ENCODE data around the gene MYO1D. TPM values are rescaled to one million over a fixed set of nuclear protein-coding genes. Genes with fewer than 3 reads are reported as not detected.

MYO1D gene
- total and polyA plus RNA-seq, 2 of the 13 experiments (the other 11 are each of a cell fraction or from before 2014, with no cell fraction given), result 13.2 to 17.3 TPM

GRCh38 chr17:32909787-32910369 is 33.0 kb upstream of the MYO1D start (continued):
- TF ChIP-seq, protein P1, sequence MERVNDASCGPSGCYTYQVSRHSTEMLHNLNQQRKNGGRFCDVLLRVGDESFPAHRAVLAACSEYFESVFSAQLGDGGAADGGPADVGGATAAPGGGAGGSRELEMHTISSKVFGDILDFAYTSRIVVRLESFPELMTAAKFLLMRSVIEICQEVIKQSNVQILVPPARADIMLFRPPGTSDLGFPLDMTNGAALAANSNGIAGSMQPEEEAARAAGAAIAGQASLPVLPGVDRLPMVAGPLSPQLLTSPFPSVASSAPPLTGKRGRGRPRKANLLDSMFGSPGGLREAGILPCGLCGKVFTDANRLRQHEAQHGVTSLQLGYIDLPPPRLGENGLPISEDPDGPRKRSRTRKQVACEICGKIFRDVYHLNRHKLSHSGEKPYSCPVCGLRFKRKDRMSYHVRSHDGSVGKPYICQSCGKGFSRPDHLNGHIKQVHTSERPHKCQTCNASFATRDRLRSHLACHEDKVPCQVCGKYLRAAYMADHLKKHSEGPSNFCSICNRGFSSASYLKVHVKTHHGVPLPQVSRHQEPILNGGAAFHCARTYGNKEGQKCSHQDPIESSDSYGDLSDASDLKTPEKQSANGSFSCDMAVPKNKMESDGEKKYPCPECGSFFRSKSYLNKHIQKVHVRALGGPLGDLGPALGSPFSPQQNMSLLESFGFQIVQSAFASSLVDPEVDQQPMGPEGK (CRISPR knock-in tag; IDR thresholded peaks at IDR 0.05), result no peak
- TF ChIP-seq ZBTB10 (CRISPR knock-in tag; IDR thresholded peaks at IDR 0.05; ENCODE audit: borderline replicate concordance) (no peak), ZNF879 (CRISPR knock-in tag; IDR thresholded peaks at IDR 0.05) (no peak), ERF (CRISPR knock-in tag; IDR thresholded peaks at IDR 0.05) (peak; percentile 57; the same call in 1 of the 2 replicates), RAD51 (IDR thresholded peaks at IDR 0.05; ENCODE audit: borderline replicate concordance) (no peak), SNAI1 (CRISPR knock-in tag; IDR thresholded peaks at IDR 0.05; ENCODE audit: borderline replicate concordance) (no peak), DRAP1 (CRISPR knock-in tag; IDR thresholded peaks at IDR 0.05) (0 out of 2 replicates have a peak, but pooled peaks have one; percentile 47), RFXANK (CRISPR knock-in tag; IDR thresholded peaks at IDR 0.05) (no peak), MTA3 (CRISPR knock-in tag; IDR thresholded peaks at IDR 0.05) (no peak), ZNF260 (CRISPR knock-in tag; IDR thresholded peaks at IDR 0.05; ENCODE audit: borderline replicate concordance, low read depth) (no peak), NONO (IDR thresholded peaks at IDR 0.05) (no peak), NONO (CRISPR knock-in tag; conservative IDR thresholded peaks at IDR 0.05) (no peak), ZBTB43 (CRISPR knock-in tag; conservative IDR thresholded peaks at IDR 0.05) (0 out of 2 replicates have a peak, but pooled peaks have one; percentile 25), SMARCC2 (IDR thresholded peaks at IDR 0.05) (no peak), ELF3 (CRISPR knock-in tag; IDR thresholded peaks at IDR 0.05) (peak; percentile 82), REXO4 (CRISPR knock-in tag; IDR thresholded peaks at IDR 0.05; ENCODE audit: borderline replicate concordance) (no peak)
- TF ChIP-seq, protein P2, sequence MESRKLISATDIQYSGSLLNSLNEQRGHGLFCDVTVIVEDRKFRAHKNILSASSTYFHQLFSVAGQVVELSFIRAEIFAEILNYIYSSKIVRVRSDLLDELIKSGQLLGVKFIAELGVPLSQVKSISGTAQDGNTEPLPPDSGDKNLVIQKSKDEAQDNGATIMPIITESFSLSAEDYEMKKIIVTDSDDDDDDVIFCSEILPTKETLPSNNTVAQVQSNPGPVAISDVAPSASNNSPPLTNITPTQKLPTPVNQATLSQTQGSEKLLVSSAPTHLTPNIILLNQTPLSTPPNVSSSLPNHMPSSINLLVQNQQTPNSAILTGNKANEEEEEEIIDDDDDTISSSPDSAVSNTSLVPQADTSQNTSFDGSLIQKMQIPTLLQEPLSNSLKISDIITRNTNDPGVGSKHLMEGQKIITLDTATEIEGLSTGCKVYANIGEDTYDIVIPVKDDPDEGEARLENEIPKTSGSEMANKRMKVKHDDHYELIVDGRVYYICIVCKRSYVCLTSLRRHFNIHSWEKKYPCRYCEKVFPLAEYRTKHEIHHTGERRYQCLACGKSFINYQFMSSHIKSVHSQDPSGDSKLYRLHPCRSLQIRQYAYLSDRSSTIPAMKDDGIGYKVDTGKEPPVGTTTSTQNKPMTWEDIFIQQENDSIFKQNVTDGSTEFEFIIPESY (CRISPR knock-in tag; IDR thresholded peaks at IDR 0.05), result no peak
- TF ChIP-seq, protein P3, sequence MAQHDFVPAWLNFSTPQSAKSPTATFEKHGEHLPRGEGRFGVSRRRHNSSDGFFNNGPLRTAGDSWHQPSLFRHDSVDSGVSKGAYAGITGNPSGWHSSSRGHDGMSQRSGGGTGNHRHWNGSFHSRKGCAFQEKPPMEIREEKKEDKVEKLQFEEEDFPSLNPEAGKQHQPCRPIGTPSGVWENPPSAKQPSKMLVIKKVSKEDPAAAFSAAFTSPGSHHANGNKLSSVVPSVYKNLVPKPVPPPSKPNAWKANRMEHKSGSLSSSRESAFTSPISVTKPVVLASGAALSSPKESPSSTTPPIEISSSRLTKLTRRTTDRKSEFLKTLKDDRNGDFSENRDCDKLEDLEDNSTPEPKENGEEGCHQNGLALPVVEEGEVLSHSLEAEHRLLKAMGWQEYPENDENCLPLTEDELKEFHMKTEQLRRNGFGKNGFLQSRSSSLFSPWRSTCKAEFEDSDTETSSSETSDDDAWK (CRISPR knock-in tag; IDR thresholded peaks at IDR 0.05), result no peak

All from HepG2 (cell line).